OCI-LY7 (cell line): Measurements from ENCODE around the gene UGT1A7. TPM values are rescaled to one million over a fixed set of nuclear protein-coding genes. Genes with fewer than 3 reads are reported as not detected.

Source experiments
- BruUV-seq: library from RNA; stranded (reverse); fragments of 400-500 nt; replicated peaks from 2 replicates; lab custom pipeline; 2021; lab: Mats Ljungman, UMichigan
- CTCF ChIA-PET: fragments of 300-600 bp; sonication (Branson Sonifier 250); formaldehyde crosslinking; loops from one replicate; lab custom pipeline; 2022; ENCODE audit warnings: antibody characterized with exemption; ENCODE audit not compliant: unreplicated experiment; lab: Charles Lee
- POLR2A ChIA-PET: fragments of 300-600 bp; sonication (Branson Sonifier 250); formaldehyde crosslinking; loops from one replicate; lab custom pipeline; 2022; ENCODE audit warnings: antibody characterized with exemption; lab: Charles Lee
- DNase-seq: peaks from one replicate; pipeline ENCODE4 v3.0.0-alpha.2; 2015; ENCODE audit warnings: low spot score
- H2AFZ ChIP-seq: fragments of 200-600 bp; sonication (generic), shearing (Covaris generic); 2 replicates; pipeline ENCODE4 v1.6.1; 2014; ENCODE audit warnings: mild to moderate bottlenecking, antibody characterized with exemption, low read length, moderate library complexity
- H3K27ac ChIP-seq: fragments of 200-600 bp; sonication (generic); 2 replicates; pipeline ENCODE4 v1.5.1; 2014; ENCODE audit warnings: mixed run types, low read depth, mild to moderate bottlenecking, moderate library complexity, low read length, inconsistent platforms; ENCODE audit not compliant: poor library complexity, severe bottlenecking
- H3K36me3 ChIP-seq: fragments of 200-600 bp; sonication (generic); 2 replicates; pipeline ENCODE4 v1.6.1; 2014; ENCODE audit warnings: mild to moderate bottlenecking, antibody characterized with exemption, low read length, moderate library complexity, mixed read lengths; ENCODE audit not compliant: insufficient read depth
- H3K4me1 ChIP-seq: fragments of 200-600 bp; sonication (generic); 2 replicates; pipeline ENCODE4 v1.5.1; 2014; ENCODE audit warnings: mild to moderate bottlenecking, low read length; ENCODE audit not compliant: insufficient read depth, poor library complexity, severe bottlenecking
- H3K4me2 ChIP-seq: fragments of 200-600 bp; sonication (generic); 2 replicates; pipeline ENCODE4 v1.6.1; 2014; ENCODE audit warnings: mild to moderate bottlenecking, low read length
- H3K4me3 ChIP-seq: fragments of 200-600 bp; sonication (generic); 2 replicates; pipeline ENCODE4 v1.5.1; 2014; ENCODE audit warnings: mild to moderate bottlenecking, low read depth, low read length; ENCODE audit not compliant: poor library complexity, severe bottlenecking
- H3K79me2 ChIP-seq: fragments of 200-600 bp; sonication (generic); 2 replicates; pipeline ENCODE4 v1.6.1; 2016; ENCODE audit warnings: low read depth, mild to moderate bottlenecking, low read length, moderate library complexity, mixed read lengths; ENCODE audit not compliant: insufficient read depth
- H3K9me2 ChIP-seq: fragments of 200-600 bp; sonication (generic); 2 replicates; pipeline ENCODE4 v1.6.1; 2016; ENCODE audit warnings: mild to moderate bottlenecking, low read length, mixed read lengths; ENCODE audit not compliant: insufficient read depth
- H3K9me3 ChIP-seq: fragments of 200-600 bp; sonication (generic); 2 replicates; pipeline ENCODE4 v1.6.1; 2014; ENCODE audit warnings: mild to moderate bottlenecking, mixed run types, low read length, mixed read lengths
- H4K20me1 ChIP-seq: fragments of 200-600 bp; sonication (generic); 2 replicates; pipeline ENCODE4 v1.6.1; 2014; ENCODE audit warnings: mild to moderate bottlenecking, antibody characterized with exemption, low read length, moderate library complexity, mixed read lengths; ENCODE audit not compliant: insufficient read depth
- CTCF ChIP-seq: fragments of 200-600 bp; sonication (generic); conservative IDR thresholded peaks from 2 replicates; pipeline ENCODE4 v1.5.1; 2014; ENCODE audit warnings: mild to moderate bottlenecking, antibody characterized with exemption, low read length, moderate library complexity, mixed read lengths
- EZH2phosphoT487 ChIP-seq: fragments of 200-600 bp; sonication (generic); IDR thresholded peaks from 2 replicates; pipeline ENCODE4 v1.6.1; 2018; ENCODE audit warnings: low read depth, borderline replicate concordance, mild to moderate bottlenecking, mixed run types, antibody characterized with exemption, low read length, moderate library complexity, mixed read lengths
- intact Hi-C: fragments of 100-400 bp; cut with micrococcal nuclease; formaldehyde crosslinking; loops from one replicate; pipeline ENCODE4 v1.10.0; 2022; ENCODE audit not compliant: unreplicated experiment
- total RNA-seq, 2 experiments: library from RNA; depleted of rRNA in 1 of 2; stranded (reverse); fragments of >200 nt in 1 of 2; shearing (Covaris generic) in 1 of 2; gene quantifications; 2 replicates each; pipeline ENCODE4 v1.2.3, GENCODE V29; 2014 to 2022

Gene UGT1A7
- total RNA-seq, 2 experiments from 2014 or later: not detected

- H3K4me1 ChIP-seq: no peaks in the 10 kb centered on the region
- ChIA-PET CTCF (interaction anchor here (0.6 kb wide), 1 partner anchor 530 kb away, joined by 3 read pairs; no protein-coding TSS in a partner anchor), POLR2A (interaction anchor here (0.5 kb wide), 1 partner anchor 14 kb away, joined by 3 read pairs; no protein-coding TSS in a partner anchor)
- intact Hi-C loops: no loop called here
- no peak overlapping the region for H3K4me2 ChIP-seq
- no peak for DNase-seq
- H3K27ac ChIP-seq: no peak overlapping the region
- no peaks in the 10 kb centered on the region for H3K9me3 ChIP-seq
- no peaks in the 10 kb centered on the region for H3K36me3 ChIP-seq
- no peak overlapping the region for H3K4me3 ChIP-seq
- H3K9me2 ChIP-seq: no peaks in the 10 kb centered on the region
- BruUV-seq: no TSS peak
- TF ChIP-seq EZH2phosphoT487: no peak
- no peak for TF ChIP-seq CTCF
- H2AFZ ChIP-seq: no peak overlapping the region
- no peaks in the 10 kb centered on the region for H4K20me1 ChIP-seq
- no peaks in the 10 kb centered on the region for H3K79me2 ChIP-seq
Observed at GRCh38 chr2:233813236-233814055, 131.7 kb downstream of the UGT1A7 start.

GRCh38 chr2:233814056-233814835 is 132.5 kb downstream of the UGT1A7 start:
- Histone ChIP-seq H3K27ac (no peak overlapping the region), H2AFZ (no peak overlapping the region), H3K4me2 (no peak overlapping the region), H3K4me1 (no peaks in the 10 kb centered on the region), H3K9me3 (no peaks in the 10 kb centered on the region), H3K9me2 (no peaks in the 10 kb centered on the region), H3K79me2 (no peaks in the 10 kb centered on the region), H3K4me3 (no peak overlapping the region), H3K36me3 (no peaks in the 10 kb centered on the region), H4K20me1 (no peaks in the 10 kb centered on the region)
- no peak for DNase-seq
- ChIA-PET CTCF (no interaction called here), POLR2A (no interaction called here)
- BruUV-seq: no TSS peak
- TF ChIP-seq CTCF: no peak
- no peak for TF ChIP-seq EZH2phosphoT487
- intact Hi-C loops: no loop called here
